ENCODE measurements around the gene CMSS1. TPM values are rescaled to one million over a fixed set of nuclear protein-coding genes. Genes with fewer than 3 reads are reported as not detected.

CMSS1 gene
- polyA plus RNA-seq, 1 donor, result 20.2 TPM

DNA sequence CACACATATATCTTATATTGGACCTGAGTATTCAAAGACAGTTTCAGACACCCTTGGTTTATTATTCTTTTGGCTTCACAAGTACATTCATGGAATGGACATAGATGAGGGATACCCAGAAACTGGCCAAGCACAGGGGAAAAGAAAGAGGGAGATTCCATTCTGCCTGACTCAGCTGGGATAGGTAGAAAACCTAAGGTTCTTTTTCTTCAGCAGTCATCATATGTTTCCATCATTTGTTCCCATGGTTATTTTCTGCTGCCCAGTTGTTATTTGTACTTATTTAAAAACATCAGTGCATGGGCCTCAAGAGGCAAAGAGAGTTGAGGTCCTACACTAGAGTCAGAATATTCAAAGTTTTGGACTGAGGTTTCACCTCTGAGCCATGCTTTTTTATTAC is 204.8 kb downstream of the CMSS1 start:
- H3K27ac ChIP-seq (ENCODE audit: low read length), result no peak overlapping the region
- no peaks in the 10 kb centered on the region for H3K9me3 ChIP-seq (ENCODE audit: control insufficient read depth, low read depth, low read length)
- H3K4me3 ChIP-seq (ENCODE audit: low read length), result no peak overlapping the region
- DNase-seq, result no peak
- H3K36me3 ChIP-seq (ENCODE audit: control insufficient read depth, insufficient read depth, low read length), result no peaks in the 10 kb centered on the region
- peaks cover 21% of the 10 kb centered on the region for H3K4me1 ChIP-seq (ENCODE audit: control insufficient read depth, insufficient read depth, low read length)
- H3K27me3 ChIP-seq (ENCODE audit: control insufficient read depth, insufficient read depth, low read length), result no peaks in the 10 kb centered on the region

DNA sequence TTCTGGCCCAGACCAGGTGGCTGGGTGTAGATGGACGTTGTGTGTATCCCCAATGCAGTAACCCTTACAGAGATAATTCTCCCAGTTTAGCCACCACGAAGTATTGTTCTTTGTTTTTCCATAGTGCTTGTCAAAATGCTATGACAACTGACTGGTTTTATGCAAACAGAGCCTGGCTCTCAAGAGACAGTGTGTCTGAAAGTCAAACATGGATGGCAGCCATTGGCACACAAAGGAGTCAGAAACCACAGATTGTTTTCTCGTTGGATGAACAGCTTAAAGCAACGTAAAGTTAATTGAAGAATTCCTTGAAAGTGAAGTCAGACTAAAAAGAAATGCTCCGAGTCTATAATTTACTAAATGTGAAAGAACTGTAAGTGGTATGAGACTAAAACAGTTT is 205.5 kb downstream of the CMSS1 start:
- H3K27me3 ChIP-seq (ENCODE audit: control insufficient read depth, insufficient read depth, low read length), result no peaks in the 10 kb centered on the region
- H3K4me1 ChIP-seq (ENCODE audit: control insufficient read depth, insufficient read depth, low read length), result peaks cover 21% of the 10 kb centered on the region
- no peak overlapping the region for H3K27ac ChIP-seq (ENCODE audit: low read length)
- no peaks in the 10 kb centered on the region for H3K36me3 ChIP-seq (ENCODE audit: control insufficient read depth, insufficient read depth, low read length)
- H3K4me3 ChIP-seq (ENCODE audit: low read length), result no peak overlapping the region
- WGBS (ENCODE audit: insufficient coverage, low lambda C conversion rate), result 62% methylated on average over 2 of the region's 5 CpGs
- no peak for DNase-seq
- no peaks in the 10 kb centered on the region for H3K9me3 ChIP-seq (ENCODE audit: control insufficient read depth, low read depth, low read length)

DNA sequence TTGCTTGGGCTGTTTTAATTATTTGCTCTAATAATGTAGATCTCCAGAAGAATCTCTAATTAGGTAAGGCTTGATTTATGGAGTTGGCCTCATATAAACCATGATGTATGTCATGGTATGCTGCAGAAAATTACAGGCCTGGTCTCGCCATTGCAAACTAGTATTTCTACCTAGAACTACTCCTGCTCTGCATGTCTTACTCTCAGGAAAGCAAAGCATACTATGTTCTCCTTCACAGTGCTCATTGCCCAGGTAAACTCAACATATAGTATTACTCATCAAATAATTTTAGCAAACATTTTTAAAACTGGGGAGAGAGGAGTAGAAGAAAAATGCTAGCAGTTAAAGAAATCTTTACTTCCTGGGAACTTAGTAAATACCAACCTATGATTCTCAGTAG is 205.9 kb downstream of the CMSS1 start:
- Histone ChIP-seq H3K4me1 (ENCODE audit: control insufficient read depth, insufficient read depth, low read length) (peaks cover 21% of the 10 kb centered on the region), H3K36me3 (ENCODE audit: control insufficient read depth, insufficient read depth, low read length) (no peaks in the 10 kb centered on the region), H3K9me3 (ENCODE audit: control insufficient read depth, low read depth, low read length) (no peaks in the 10 kb centered on the region), H3K27me3 (ENCODE audit: control insufficient read depth, insufficient read depth, low read length) (no peaks in the 10 kb centered on the region), H3K27ac (ENCODE audit: low read length) (no peak overlapping the region), H3K4me3 (ENCODE audit: low read length) (no peak overlapping the region)
- DNase-seq, result no peak
- WGBS (ENCODE audit: insufficient coverage, low lambda C conversion rate), result no CpG with 5 or more reads among the region's 1 CpG

DNA sequence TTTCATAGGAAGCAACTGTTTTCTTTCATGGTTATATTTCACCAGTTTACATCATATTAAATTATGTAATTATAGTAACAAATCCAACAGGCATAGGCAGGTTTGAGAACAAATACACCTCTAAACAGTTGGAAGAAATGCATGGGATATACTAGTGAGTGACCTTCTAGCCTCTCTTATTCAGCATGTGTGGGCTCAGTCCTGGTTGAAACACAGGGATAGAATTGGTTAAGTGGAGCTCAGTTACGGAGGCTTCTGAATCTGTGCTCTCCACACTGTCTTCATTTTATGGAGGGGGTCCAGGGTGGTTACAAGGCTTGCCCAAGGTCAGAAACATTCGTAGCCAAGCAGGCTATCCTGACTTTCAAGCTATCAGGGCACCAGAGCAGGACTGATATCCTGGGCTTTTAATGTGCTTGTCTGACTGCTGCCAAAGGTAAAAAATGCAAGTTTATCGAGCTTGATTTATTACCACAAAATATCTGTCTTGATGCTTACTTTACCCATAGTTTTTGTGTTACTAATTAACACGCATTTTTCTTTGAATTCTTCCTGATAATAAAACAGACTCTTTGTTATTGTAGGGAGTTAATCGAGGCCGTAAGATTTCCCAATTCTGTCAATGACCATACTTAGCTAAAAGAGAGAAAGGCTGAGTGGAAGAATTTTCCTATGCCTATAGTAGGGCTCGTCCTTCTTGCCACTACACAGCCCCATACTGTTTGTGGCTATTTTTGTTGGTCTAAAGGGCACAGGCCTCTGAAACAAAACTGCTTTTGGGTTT is 207.1 kb downstream of the CMSS1 start:
- WGBS (ENCODE audit: insufficient coverage, low lambda C conversion rate), result 16% methylated on average over 2 of the region's 7 CpGs
- no peak overlapping the region for H3K4me3 ChIP-seq (ENCODE audit: low read length)
- peaks cover 26% of the 10 kb centered on the region for H3K4me1 ChIP-seq (ENCODE audit: control insufficient read depth, insufficient read depth, low read length)
- DNase-seq, result peak in 1 of 2 donors; percentile 62
- H3K27me3 ChIP-seq (ENCODE audit: control insufficient read depth, insufficient read depth, low read length), result no peaks in the 10 kb centered on the region
- H3K9me3 ChIP-seq (ENCODE audit: control insufficient read depth, low read depth, low read length), result no peaks in the 10 kb centered on the region
- H3K36me3 ChIP-seq (ENCODE audit: control insufficient read depth, insufficient read depth, low read length), result no peaks in the 10 kb centered on the region
- H3K27ac ChIP-seq (ENCODE audit: low read length), result peak overlapping the region; percentile 39

DNA sequence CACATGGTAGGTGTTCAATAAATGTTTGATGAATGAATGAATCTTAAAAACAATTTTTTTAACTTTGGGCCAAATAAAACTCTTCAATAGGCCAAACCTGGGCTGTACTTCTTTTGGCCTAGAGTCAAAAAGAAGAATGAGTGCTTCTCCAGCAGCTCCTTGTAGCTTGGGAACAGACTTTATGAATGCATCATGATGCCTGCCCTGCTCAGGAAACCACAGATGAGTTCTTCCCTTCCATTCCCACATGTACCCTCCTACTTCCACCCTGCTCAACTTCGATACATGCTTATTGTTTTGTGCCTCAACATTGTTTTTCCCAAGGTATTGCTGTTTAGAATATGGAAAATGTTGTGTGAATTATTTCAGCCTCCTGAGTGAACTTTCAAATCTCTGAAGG is 209.7 kb downstream of the CMSS1 start:
- Histone ChIP-seq H3K9me3 (ENCODE audit: control insufficient read depth, low read depth, low read length) (no peaks in the 10 kb centered on the region), H3K36me3 (ENCODE audit: control insufficient read depth, insufficient read depth, low read length) (no peaks in the 10 kb centered on the region), H3K4me3 (ENCODE audit: low read length) (no peak overlapping the region), H3K27me3 (ENCODE audit: control insufficient read depth, insufficient read depth, low read length) (no peaks in the 10 kb centered on the region), H3K27ac (ENCODE audit: low read length) (no peak overlapping the region), H3K4me1 (ENCODE audit: control insufficient read depth, insufficient read depth, low read length) (peaks cover 27% of the 10 kb centered on the region)
- WGBS (ENCODE audit: insufficient coverage, low lambda C conversion rate), result no CpG with 5 or more reads among the region's 1 CpG
- DNase-seq, result no peak

DNA sequence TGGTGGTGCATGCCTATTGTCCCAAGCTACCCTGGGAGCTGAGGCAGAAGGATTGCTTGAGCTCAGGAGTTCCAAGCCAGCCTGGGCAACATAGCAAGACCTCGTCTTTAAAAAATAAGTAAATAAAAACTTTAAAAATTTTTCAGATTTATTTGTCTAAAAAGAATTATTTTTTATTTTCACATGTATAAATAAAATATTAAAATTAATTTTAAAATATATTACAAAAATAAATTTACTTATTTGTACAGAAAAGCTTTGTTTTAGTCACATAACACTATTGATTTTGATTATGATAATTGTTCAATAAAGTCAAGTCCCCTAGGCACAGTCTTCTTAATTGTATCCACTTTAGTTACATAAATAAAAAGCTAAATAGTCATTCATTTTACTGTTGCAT is 211.4 kb downstream of the CMSS1 start:
- H3K4me1 ChIP-seq (ENCODE audit: control insufficient read depth, insufficient read depth, low read length), result peaks cover 35% of the 10 kb centered on the region
- no peaks in the 10 kb centered on the region for H3K27me3 ChIP-seq (ENCODE audit: control insufficient read depth, insufficient read depth, low read length)
- no peak for DNase-seq
- no peaks in the 10 kb centered on the region for H3K9me3 ChIP-seq (ENCODE audit: control insufficient read depth, low read depth, low read length)
- no peaks in the 10 kb centered on the region for H3K36me3 ChIP-seq (ENCODE audit: control insufficient read depth, insufficient read depth, low read length)
- whole genome bisulfite sequencing (ENCODE audit: insufficient coverage, low lambda C conversion rate), result 100% methylated on average over 1 of the region's 1 CpG
- H3K4me3 ChIP-seq (ENCODE audit: low read length), result no peak overlapping the region
- H3K27ac ChIP-seq (ENCODE audit: low read length), result no peak overlapping the region

DNA sequence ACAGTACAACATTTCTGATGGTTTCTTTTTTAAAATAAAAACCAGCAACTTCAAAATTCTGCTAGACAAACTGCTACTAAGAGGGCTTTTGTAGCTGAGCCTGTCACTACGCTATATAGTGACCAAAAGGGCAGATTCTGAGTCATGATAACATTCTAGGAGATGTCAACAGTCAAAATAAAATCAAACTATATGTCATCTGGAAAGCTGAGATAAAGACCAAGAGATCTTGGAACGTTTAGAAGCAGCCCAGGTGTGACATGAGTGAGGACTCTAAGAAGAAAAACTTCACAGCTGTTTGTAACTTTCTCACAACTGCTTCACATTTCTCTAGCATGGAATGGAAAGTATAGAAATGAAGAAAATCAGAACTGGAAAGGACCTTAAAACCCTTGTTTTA is 212.0 kb downstream of the CMSS1 start:
- no peaks in the 10 kb centered on the region for H3K36me3 ChIP-seq (ENCODE audit: control insufficient read depth, insufficient read depth, low read length)
- no peak for DNase-seq
- H3K27ac ChIP-seq (ENCODE audit: low read length), result no peak overlapping the region
- no peak overlapping the region for H3K4me3 ChIP-seq (ENCODE audit: low read length)
- 17% methylated on average over 1 of the region's 2 CpGs for WGBS (ENCODE audit: insufficient coverage, low lambda C conversion rate)
- no peaks in the 10 kb centered on the region for H3K9me3 ChIP-seq (ENCODE audit: control insufficient read depth, low read depth, low read length)
- H3K27me3 ChIP-seq (ENCODE audit: control insufficient read depth, insufficient read depth, low read length), result no peaks in the 10 kb centered on the region
- peaks cover 36% of the 10 kb centered on the region for H3K4me1 ChIP-seq (ENCODE audit: control insufficient read depth, insufficient read depth, low read length)

DNA sequence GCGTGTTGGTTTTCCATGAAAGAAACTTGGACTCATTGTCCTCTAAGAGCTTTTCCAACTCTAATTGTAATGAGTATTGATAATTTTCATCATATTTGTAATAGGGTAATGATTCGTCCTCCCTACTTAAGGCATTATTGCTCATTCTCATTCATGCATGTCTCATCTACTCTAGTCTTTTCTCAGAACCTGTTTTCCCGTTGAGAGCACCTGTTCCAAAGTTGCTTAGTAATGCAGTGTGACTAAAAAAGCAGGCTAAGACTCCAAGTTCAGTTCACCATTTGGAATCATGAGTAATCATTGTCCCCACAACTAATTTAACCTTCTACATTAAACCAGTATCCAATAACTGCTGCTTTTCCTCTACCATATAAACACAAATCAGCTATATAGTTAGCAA is 212.7 kb downstream of the CMSS1 start:
- H3K9me3 ChIP-seq (ENCODE audit: control insufficient read depth, low read depth, low read length), result no peaks in the 10 kb centered on the region
- H3K4me1 ChIP-seq (ENCODE audit: control insufficient read depth, insufficient read depth, low read length), result peaks cover 32% of the 10 kb centered on the region
- H3K4me3 ChIP-seq (ENCODE audit: low read length), result no peak overlapping the region
- DNase-seq, result no peak
- H3K27me3 ChIP-seq (ENCODE audit: control insufficient read depth, insufficient read depth, low read length), result no peaks in the 10 kb centered on the region
- H3K27ac ChIP-seq (ENCODE audit: low read length), result no peak overlapping the region
- no CpG with 5 or more reads among the region's 3 CpGs for WGBS (ENCODE audit: insufficient coverage, low lambda C conversion rate)
- H3K36me3 ChIP-seq (ENCODE audit: control insufficient read depth, insufficient read depth, low read length), result no peaks in the 10 kb centered on the region

DNA sequence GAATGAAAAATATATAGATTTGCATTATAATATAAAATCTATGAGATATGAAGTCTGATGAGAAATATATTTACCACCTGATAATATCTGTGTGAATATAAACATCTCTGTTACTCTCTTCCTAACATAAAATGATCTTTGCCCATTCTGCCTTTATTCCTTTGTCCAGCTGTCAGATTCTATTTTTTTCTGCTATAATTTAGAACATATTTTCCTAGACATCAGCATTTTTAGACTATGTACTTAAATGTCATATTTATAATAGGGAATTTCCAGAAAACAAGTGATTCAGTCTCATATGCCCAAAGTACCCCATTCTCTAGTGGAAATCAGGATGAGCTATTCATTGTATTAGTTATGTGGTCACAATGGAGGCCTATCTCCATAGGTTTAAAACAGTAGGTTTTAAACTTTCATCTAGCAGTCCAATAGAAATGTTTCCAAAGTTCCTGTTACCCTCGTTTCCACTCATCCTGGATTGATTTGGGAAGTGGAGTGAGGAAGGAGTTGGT is 213.3 kb downstream of the CMSS1 start:
- H3K4me3 ChIP-seq (ENCODE audit: low read length), result no peak overlapping the region
- peaks cover 32% of the 10 kb centered on the region for H3K4me1 ChIP-seq (ENCODE audit: control insufficient read depth, insufficient read depth, low read length)
- no peak overlapping the region for H3K27ac ChIP-seq (ENCODE audit: low read length)
- WGBS (ENCODE audit: insufficient coverage, low lambda C conversion rate), result 100% methylated on average over 1 of the region's 1 CpG
- H3K36me3 ChIP-seq (ENCODE audit: control insufficient read depth, insufficient read depth, low read length), result no peaks in the 10 kb centered on the region
- no peaks in the 10 kb centered on the region for H3K9me3 ChIP-seq (ENCODE audit: control insufficient read depth, low read depth, low read length)
- no peak for DNase-seq
- H3K27me3 ChIP-seq (ENCODE audit: control insufficient read depth, insufficient read depth, low read length), result no peaks in the 10 kb centered on the region

DNA sequence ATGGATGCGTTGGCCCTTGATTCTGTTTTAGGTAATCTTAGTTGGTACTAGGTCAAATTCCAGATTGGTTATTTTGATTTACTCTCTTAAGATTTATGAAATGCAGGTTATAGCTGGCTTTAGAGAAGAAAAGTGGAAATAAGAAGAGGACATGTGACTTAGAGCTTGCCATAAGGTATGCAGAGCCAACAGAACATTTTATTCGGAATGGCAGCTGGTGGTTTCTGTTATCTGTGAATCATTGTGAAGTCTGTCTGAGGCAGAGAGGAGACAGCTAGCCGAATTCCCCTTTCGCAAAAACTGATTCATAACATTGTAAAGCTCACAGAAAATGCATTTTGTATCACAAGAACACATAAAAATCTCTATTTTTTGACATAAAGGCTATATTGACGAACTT is 214.6 kb downstream of the CMSS1 start:
- Histone ChIP-seq H3K27ac (ENCODE audit: low read length) (no peak overlapping the region), H3K9me3 (ENCODE audit: control insufficient read depth, low read depth, low read length) (no peaks in the 10 kb centered on the region), H3K36me3 (ENCODE audit: control insufficient read depth, insufficient read depth, low read length) (no peaks in the 10 kb centered on the region), H3K4me3 (ENCODE audit: low read length) (no peak overlapping the region), H3K4me1 (ENCODE audit: control insufficient read depth, insufficient read depth, low read length) (peaks cover 32% of the 10 kb centered on the region), H3K27me3 (ENCODE audit: control insufficient read depth, insufficient read depth, low read length) (no peaks in the 10 kb centered on the region)
- WGBS (ENCODE audit: insufficient coverage, low lambda C conversion rate), result 42% methylated on average over 2 of the region's 5 CpGs
- no peak for DNase-seq

DNA sequence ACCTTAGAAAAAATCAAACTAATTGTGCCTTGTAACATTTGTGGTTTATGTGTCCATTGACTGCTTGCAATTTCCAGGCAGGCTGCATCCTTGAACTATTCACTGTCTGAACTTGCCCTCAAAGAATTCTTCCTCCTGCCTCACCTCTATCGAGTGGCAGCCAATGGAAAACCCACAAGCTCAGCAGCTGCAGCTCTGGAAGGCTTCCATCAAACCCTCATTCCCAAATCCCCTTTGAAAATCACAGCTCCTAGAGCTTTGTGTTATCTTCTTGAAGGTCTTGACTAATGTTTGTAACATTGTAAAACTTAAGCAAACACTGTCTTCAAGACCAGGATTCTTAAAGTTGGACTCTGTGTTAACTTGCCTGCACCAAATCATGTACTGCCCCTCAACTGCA is 215.5 kb downstream of the CMSS1 start:
- Histone ChIP-seq H3K27me3 (ENCODE audit: control insufficient read depth, insufficient read depth, low read length) (no peaks in the 10 kb centered on the region), H3K9me3 (ENCODE audit: control insufficient read depth, low read depth, low read length) (no peaks in the 10 kb centered on the region), H3K4me1 (ENCODE audit: control insufficient read depth, insufficient read depth, low read length) (peaks cover 32% of the 10 kb centered on the region), H3K27ac (ENCODE audit: low read length) (peak overlapping the region; percentile 1), H3K4me3 (ENCODE audit: low read length) (no peak overlapping the region), H3K36me3 (ENCODE audit: control insufficient read depth, insufficient read depth, low read length) (no peaks in the 10 kb centered on the region)
- no CpG with 5 or more reads among the region's 1 CpG for whole genome bisulfite sequencing (ENCODE audit: insufficient coverage, low lambda C conversion rate)
- no peak for DNase-seq
